GM23338 (cell line): ENCODE measurements around the gene CEP78. TPM values are rescaled to one million over a fixed set of nuclear protein-coding genes. Genes with fewer than 3 reads are reported as not detected.

ENCODE experiments used
- ATAC-seq: fragments of 200-7000 bp; cut with Tn5 transposase; 3 replicates; pipeline ENCODE4 v1.9.1; 2020
- DNase-seq: peaks from one replicate; pipeline ENCODE4 v3.0.0-alpha.2; 2015; ENCODE audit warnings: low spot score
- H2AFZ ChIP-seq: fragments of 200-600 bp; sonication (generic); 2 replicates; pipeline ENCODE4 v1.8.0; 2016; ENCODE audit warnings: antibody characterized with exemption, mild to moderate bottlenecking, moderate library complexity
- H3F3A ChIP-seq: fragments of 200-600 bp; sonication (generic); replicated peaks from 2 replicates; pipeline ENCODE4 v1.8.0; 2017; ENCODE audit warnings: antibody characterized with exemption, mixed run types, low read depth
- H3K27ac ChIP-seq: fragments of 200-600 bp; sonication (generic); 2 replicates; pipeline ENCODE4 v1.6.1; 2016; ENCODE audit warnings: low read depth
- H3K27me3 ChIP-seq: fragments of 200-600 bp; sonication (generic); 2 replicates; pipeline ENCODE4 v1.8.0; 2016; ENCODE audit warnings: mild to moderate bottlenecking, mixed run types, moderate library complexity; ENCODE audit not compliant: insufficient read depth
- H3K36me3 ChIP-seq: fragments of 200-600 bp; sonication (generic); 2 replicates; pipeline ENCODE4 v1.8.0; 2016; ENCODE audit warnings: mild to moderate bottlenecking; ENCODE audit not compliant: insufficient read depth
- H3K4me1 ChIP-seq: fragments of 200-600 bp; sonication (generic); 2 replicates; pipeline ENCODE4 v1.8.0; 2016; ENCODE audit warnings: mild to moderate bottlenecking, moderate library complexity; ENCODE audit not compliant: insufficient read depth
- H3K4me2 ChIP-seq: fragments of 200-600 bp; sonication (generic); 2 replicates; pipeline ENCODE4 v1.7.1; 2017; ENCODE audit warnings: mixed run types
- H3K4me3 ChIP-seq: fragments of 200-600 bp; sonication (generic); 2 replicates; pipeline ENCODE4 v1.6.1; 2016; ENCODE audit warnings: mixed run types
- H3K79me2 ChIP-seq: fragments of 200-600 bp; sonication (generic); replicated peaks from 2 replicates; pipeline ENCODE4 v1.8.0; 2017; ENCODE audit warnings: mild to moderate bottlenecking; ENCODE audit not compliant: insufficient read depth
- H3K9me2 ChIP-seq: fragments of 200-600 bp; sonication (generic); 2 replicates; pipeline ENCODE4 v1.8.0; 2017; ENCODE audit not compliant: insufficient read depth
- H4K20me1 ChIP-seq: fragments of 200-600 bp; sonication (generic); replicated peaks from 2 replicates; pipeline ENCODE4 v1.8.0; 2017; ENCODE audit warnings: mild to moderate bottlenecking; ENCODE audit not compliant: insufficient read depth
- H3K27ac Mint-ChIP-seq: 2 replicates; pipeline ENCODE4 v1.8.0; 2020; ENCODE audit warnings: inconsistent platforms, mild to moderate bottlenecking, moderate library complexity, mixed read lengths
- H3K27me3 Mint-ChIP-seq: 3 replicates; pipeline ENCODE4 v1.8.0; 2022; ENCODE audit warnings: low read depth, mild to moderate bottlenecking, moderate library complexity, mixed read lengths, inconsistent platforms; ENCODE audit not compliant: insufficient read depth, poor library complexity
- H3K36me3 Mint-ChIP-seq: 3 replicates; pipeline ENCODE4 v1.8.0; 2021; ENCODE audit warnings: low read depth, mild to moderate bottlenecking, inconsistent platforms, moderate library complexity, mixed read lengths
- H3K4me1 Mint-ChIP-seq: 3 replicates; pipeline ENCODE4 v1.8.0; 2020; ENCODE audit warnings: mild to moderate bottlenecking, inconsistent platforms, mixed read lengths
- H3K4me3 Mint-ChIP-seq: 3 replicates; pipeline ENCODE4 v1.8.0; 2021; ENCODE audit warnings: moderate library complexity, mild to moderate bottlenecking, inconsistent platforms, mixed read lengths
- H3K9me3 Mint-ChIP-seq: 3 replicates; pipeline ENCODE4 v1.8.0; 2020; ENCODE audit warnings: moderate library complexity, mild to moderate bottlenecking, inconsistent platforms, mixed read lengths
- EZH2 ChIP-seq: fragments of 200-600 bp; sonication (generic); IDR thresholded peaks from one replicate; pipeline ENCODE4 v1.8.0; 2017; ENCODE audit warnings: antibody characterized with exemption, mild to moderate bottlenecking, low read depth; ENCODE audit not compliant: unreplicated experiment
- JUNB ChIP-seq: IDR thresholded peaks from one replicate; pipeline ENCODE4 v1.6.1; 2016; ENCODE audit warnings: antibody characterized with exemption; ENCODE audit not compliant: unreplicated experiment
- POLR2AphosphoS5 ChIP-seq: IDR thresholded peaks from 2 replicates; pipeline ENCODE4 v1.6.1; 2016; ENCODE audit warnings: antibody characterized with exemption, low read depth
- STAT1 ChIP-seq: IDR thresholded peaks from one replicate; pipeline ENCODE4 v1.6.1; 2016; ENCODE audit warnings: antibody characterized with exemption; ENCODE audit not compliant: unreplicated experiment
- ZNF114 ChIP-seq: fragments of 250-450 bp; sonication (Bioruptor Pico); IDR thresholded peaks from 2 replicates; pipeline ENCODE4 v1.5.0; 2020; ENCODE audit warnings: mild to moderate bottlenecking, moderate library complexity
- ZNF331 ChIP-seq: fragments of 250-450 bp; sonication (Bioruptor Pico); IDR thresholded peaks from 2 replicates; pipeline ENCODE4 v1.5.0; 2020; ENCODE audit warnings: low read depth, mild to moderate bottlenecking, moderate library complexity
- polyA plus RNA-seq: library from polyadenylated mRNA; unstranded; fragments of >200 nt; fragmentation: Nextera tagmentation; extraction: Ambion mirVana; gene quantifications from 2 replicates; pipeline ENCODE4 v1.2.1, GENCODE V29; 2016
- total RNA-seq: library from RNA; depleted of rRNA; stranded (reverse); fragments of >200 nt; shearing (Covaris generic); gene quantifications from 2 replicates; pipeline ENCODE4 v1.2.3, GENCODE V29; 2014
- TF ChIP-seq, protein P1 (sequence below): fragments of 250-450 bp; sonication (Bioruptor Pico); IDR thresholded peaks from 2 replicates; pipeline ENCODE4 v1.5.0; 2020; ENCODE audit warnings: mild to moderate bottlenecking, moderate library complexity
- TF ChIP-seq, protein P2 (sequence below), 2 experiments: fragments of 200-600 bp in 1 of 2; sonication (generic) in 1 of 2; conservative IDR thresholded peaks; 2 replicates each; pipeline versions ENCODE4 v1.5.1 to v1.6.1; 2016 to 2017; ENCODE audit warnings: antibody characterized with exemption in 2 of 2, low read depth in 2 of 2, mild to moderate bottlenecking in 2 of 2, moderate library complexity in 1 of 2

The CEP78 gene
- total and polyA plus RNA-seq, 2 experiments from 2014 or later = 19.9 to 48.3 TPM

DNA sequence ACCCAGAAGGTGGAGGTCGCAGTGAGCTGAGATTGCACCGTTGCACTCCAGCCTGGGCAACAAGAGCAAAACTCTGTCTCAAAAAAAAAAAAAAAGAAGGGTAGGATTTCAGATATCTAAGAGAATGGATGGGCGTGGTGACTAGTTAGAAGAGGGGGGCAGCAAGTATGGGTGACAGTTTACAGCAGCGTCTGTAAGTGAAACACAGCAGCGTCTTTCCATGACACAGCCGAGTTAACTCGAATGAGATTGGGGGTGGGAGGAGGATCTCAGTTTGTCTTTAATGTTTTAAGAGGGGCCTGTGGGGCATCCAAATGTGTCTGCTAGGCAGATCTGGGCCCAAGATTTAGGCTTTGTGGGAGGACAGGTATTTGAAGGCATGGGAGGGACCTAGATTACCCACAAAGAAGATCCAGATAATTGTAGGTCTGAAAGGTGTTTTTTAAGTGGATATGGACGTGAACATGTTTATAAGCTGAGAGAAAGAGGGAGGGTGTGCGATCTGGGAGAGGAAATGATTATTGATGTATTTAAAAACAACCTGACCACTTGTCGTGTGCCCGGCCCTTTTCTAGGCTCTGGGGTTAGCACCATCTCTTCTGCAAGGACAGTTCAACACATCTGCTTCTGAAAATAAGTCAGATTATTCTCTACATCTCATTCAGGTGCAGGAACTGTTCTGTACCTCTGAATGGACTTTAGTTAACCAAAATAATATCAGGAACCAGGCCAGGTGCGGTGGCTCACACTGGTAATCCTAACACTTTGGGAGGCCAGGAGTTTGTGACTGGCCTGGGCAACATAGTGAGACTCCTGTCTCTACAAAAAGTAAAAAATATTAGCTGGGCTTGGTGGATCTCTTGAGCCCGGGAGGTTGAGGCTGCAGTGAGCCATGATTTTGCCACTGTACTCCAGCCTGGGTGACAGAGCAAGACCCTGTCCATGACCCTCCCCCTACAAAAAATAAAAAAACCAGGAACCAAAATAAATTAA lies 2.5 kb downstream of the CEP78 start:
- Mint-ChIP-seq H3K27me3 (peaks cover 9% of the 10 kb centered on the region), H3K9me3 (no peaks in the 10 kb centered on the region; the same call in 2 of the 3 replicates), H3K36me3 (peaks cover 29% of the 10 kb centered on the region), H3K27ac (peak overlapping the region; percentile 7; the same call in 1 of the 2 replicates), H3K4me1 (peaks cover 18% of the 10 kb centered on the region), H3K4me3 (peak overlapping the region; percentile 14; the same call in 2 of the 3 replicates)
- H3K27ac ChIP-seq = no peak overlapping the region
- 0 out of 2 replicates have a peak, but pooled peaks cover 10% of the 10 kb centered on the region for H4K20me1 ChIP-seq
- no peaks in the 10 kb centered on the region; the same call in 1 of the 2 replicates for H3F3A ChIP-seq
- H3K9me2 ChIP-seq = no peaks in the 10 kb centered on the region
- H2AFZ ChIP-seq = no peak overlapping the region
- H3K79me2 ChIP-seq = peaks cover 24% of the 10 kb centered on the region
- TF ChIP-seq JUNB = no peak
- TF ChIP-seq, protein P1, sequence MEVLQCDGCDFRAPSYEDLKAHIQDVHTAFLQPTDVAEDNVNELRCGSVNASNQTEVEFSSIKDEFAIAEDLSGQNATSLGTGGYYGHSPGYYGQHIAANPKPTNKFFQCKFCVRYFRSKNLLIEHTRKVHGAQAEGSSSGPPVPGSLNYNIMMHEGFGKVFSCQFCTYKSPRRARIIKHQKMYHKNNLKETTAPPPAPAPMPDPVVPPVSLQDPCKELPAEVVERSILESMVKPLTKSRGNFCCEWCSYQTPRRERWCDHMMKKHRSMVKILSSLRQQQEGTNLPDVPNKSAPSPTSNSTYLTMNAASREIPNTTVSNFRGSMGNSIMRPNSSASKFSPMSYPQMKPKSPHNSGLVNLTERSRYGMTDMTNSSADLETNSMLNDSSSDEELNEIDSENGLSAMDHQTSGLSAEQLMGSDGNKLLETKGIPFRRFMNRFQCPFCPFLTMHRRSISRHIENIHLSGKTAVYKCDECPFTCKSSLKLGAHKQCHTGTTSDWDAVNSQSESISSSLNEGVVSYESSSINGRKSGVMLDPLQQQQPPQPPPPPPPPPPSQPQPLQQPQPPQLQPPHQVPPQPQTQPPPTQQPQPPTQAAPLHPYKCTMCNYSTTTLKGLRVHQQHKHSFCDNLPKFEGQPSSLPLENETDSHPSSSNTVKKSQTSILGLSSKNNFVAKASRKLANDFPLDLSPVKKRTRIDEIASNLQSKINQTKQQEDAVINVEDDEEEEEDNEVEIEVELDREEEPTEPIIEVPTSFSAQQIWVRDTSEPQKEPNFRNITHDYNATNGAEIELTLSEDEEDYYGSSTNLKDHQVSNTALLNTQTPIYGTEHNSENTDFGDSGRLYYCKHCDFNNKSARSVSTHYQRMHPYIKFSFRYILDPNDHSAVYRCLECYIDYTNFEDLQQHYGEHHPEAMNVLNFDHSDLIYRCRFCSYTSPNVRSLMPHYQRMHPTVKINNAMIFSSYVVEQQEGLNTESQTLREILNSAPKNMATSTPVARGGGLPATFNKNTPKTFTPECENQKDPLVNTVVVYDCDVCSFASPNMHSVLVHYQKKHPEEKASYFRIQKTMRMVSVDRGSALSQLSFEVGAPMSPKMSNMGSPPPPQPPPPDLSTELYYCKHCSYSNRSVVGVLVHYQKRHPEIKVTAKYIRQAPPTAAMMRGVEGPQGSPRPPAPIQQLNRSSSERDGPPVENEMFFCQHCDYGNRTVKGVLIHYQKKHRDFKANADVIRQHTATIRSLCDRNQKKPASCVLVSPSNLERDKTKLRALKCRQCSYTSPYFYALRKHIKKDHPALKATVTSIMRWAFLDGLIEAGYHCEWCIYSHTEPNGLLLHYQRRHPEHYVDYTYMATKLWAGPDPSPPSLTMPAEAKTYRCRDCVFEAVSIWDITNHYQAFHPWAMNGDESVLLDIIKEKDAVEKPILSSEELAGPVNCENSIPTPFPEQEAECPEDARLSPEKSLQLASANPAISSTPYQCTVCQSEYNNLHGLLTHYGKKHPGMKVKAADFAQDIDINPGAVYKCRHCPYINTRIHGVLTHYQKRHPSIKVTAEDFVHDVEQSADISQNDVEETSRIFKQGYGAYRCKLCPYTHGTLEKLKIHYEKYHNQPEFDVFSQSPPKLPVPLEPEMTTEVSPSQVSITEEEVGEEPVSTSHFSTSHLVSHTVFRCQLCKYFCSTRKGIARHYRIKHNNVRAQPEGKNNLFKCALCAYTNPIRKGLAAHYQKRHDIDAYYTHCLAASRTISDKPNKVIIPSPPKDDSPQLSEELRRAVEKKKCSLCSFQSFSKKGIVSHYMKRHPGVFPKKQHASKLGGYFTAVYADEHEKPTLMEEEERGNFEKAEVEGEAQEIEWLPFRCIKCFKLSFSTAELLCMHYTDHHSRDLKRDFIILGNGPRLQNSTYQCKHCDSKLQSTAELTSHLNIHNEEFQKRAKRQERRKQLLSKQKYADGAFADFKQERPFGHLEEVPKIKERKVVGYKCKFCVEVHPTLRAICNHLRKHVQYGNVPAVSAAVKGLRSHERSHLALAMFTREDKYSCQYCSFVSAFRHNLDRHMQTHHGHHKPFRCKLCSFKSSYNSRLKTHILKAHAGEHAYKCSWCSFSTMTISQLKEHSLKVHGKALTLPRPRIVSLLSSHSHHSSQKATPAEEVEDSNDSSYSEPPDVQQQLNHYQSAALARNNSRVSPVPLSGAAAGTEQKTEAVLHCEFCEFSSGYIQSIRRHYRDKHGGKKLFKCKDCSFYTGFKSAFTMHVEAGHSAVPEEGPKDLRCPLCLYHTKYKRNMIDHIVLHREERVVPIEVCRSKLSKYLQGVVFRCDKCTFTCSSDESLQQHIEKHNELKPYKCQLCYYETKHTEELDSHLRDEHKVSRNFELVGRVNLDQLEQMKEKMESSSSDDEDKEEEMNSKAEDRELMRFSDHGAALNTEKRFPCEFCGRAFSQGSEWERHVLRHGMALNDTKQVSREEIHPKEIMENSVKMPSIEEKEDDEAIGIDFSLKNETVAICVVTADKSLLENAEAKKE (CRISPR knock-in tag) = no peak
- no peak for TF ChIP-seq ZNF331 (CRISPR knock-in tag)
- no peak for TF ChIP-seq EZH2
- TF ChIP-seq, protein P2, sequence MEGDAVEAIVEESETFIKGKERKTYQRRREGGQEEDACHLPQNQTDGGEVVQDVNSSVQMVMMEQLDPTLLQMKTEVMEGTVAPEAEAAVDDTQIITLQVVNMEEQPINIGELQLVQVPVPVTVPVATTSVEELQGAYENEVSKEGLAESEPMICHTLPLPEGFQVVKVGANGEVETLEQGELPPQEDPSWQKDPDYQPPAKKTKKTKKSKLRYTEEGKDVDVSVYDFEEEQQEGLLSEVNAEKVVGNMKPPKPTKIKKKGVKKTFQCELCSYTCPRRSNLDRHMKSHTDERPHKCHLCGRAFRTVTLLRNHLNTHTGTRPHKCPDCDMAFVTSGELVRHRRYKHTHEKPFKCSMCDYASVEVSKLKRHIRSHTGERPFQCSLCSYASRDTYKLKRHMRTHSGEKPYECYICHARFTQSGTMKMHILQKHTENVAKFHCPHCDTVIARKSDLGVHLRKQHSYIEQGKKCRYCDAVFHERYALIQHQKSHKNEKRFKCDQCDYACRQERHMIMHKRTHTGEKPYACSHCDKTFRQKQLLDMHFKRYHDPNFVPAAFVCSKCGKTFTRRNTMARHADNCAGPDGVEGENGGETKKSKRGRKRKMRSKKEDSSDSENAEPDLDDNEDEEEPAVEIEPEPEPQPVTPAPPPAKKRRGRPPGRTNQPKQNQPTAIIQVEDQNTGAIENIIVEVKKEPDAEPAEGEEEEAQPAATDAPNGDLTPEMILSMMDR (conservative IDR thresholded peaks at IDR 0.05; ENCODE audit: low read depth in 2 of 2) = no peak
- no peak for TF ChIP-seq ZNF114 (CRISPR knock-in tag)
- TF ChIP-seq STAT1 = no peak
- TF ChIP-seq POLR2AphosphoS5 = no peak
- no peak for ATAC-seq
- H3K36me3 ChIP-seq = peaks cover 14% of the 10 kb centered on the region
- peaks cover 7% of the 10 kb centered on the region; the same call in 1 of the 2 replicates for H3K4me1 ChIP-seq
- no peak for DNase-seq
- no peak overlapping the region for H3K4me2 ChIP-seq
- no peaks in the 10 kb centered on the region for H3K27me3 ChIP-seq
- H3K4me3 ChIP-seq = no peak overlapping the region
